Endothelial cell of umbilical vein (primary cell): ENCODE data around the gene RHEBL1. TPM values are rescaled to one million over a fixed set of nuclear protein-coding genes. Genes with fewer than 3 reads are reported as not detected.

Experiments used
- BruUV-seq: library from RNA; stranded (reverse); fragments of 400-500 nt; replicated peaks from 2 replicates; lab custom pipeline; 2021; lab: Mats Ljungman, UMichigan
- CTCF ChIA-PET: fragments of 300-600, 350-600 bp; sonication (Branson Sonifier 250); formaldehyde crosslinking; loops from one replicate; lab custom pipeline; 2021; ENCODE audit warnings: antibody characterized with exemption, inconsistent platforms; lab: Charles Lee
- POLR2A ChIA-PET: fragments of 300-600, 350-600 bp; sonication (Branson Sonifier 250); formaldehyde crosslinking; loops from one replicate; lab custom pipeline; 2021; ENCODE audit warnings: antibody characterized with exemption, inconsistent platforms; lab: Charles Lee
- DNase-seq: peaks from one replicate; pipeline ENCODE4 v3.0.0-alpha.2; 2011; ENCODE audit warnings: low read depth, low spot score
- FAIRE-seq: peaks from 2 replicates; lab custom pipeline; 2011; peaks lifted over from hg19 to GRCh38; lab: Jason Lieb, UNC
- H2AFZ ChIP-seq: 2 replicates; pipeline ENCODE4 v1.6.0; 2012; ENCODE audit warnings: low read depth, low read length, control low read depth, inconsistent platforms
- H3K27ac ChIP-seq: 2 replicates; pipeline ENCODE4 v1.5.1; 2011; ENCODE audit warnings: low read depth, mild to moderate bottlenecking, control low read depth, low read length, moderate library complexity; ENCODE audit not compliant: insufficient read depth
- H3K27me3 ChIP-seq, 2 experiments: 2 replicates each; pipeline versions ENCODE4 v1.6.0 to v1.6.1; 2011; ENCODE audit warnings: low read length in 2 of 2, mixed read lengths in 1 of 2; ENCODE audit not compliant: control insufficient read depth in 2 of 2, insufficient read depth in 2 of 2
- H3K36me3 ChIP-seq, 2 experiments: 2 replicates in 1 of 2; 3 replicates in 1 of 2; pipeline ENCODE4 v1.5.1; 2011; ENCODE audit warnings: low read length in 2 of 2, mild to moderate bottlenecking in 1 of 2, moderate library complexity in 1 of 2; ENCODE audit not compliant: control insufficient read depth in 2 of 2, insufficient read depth in 2 of 2; ENCODE audit errors: extremely low read depth in 1 of 2
- H3K4me1 ChIP-seq: 3 replicates; pipeline ENCODE4 v1.5.1; 2011; ENCODE audit warnings: mild to moderate bottlenecking, low read length; ENCODE audit not compliant: control insufficient read depth, insufficient read depth; ENCODE audit errors: extremely low read depth
- H3K4me2 ChIP-seq: 2 replicates; pipeline ENCODE4 v1.6.1; 2011; ENCODE audit warnings: low read length, control low read depth, mixed read lengths; ENCODE audit not compliant: insufficient read depth
- H3K4me3 ChIP-seq, 3 experiments: fragments of 200-600 bp in 1 of 3; sonication (generic), shearing (Covaris generic) in 1 of 3; replicated peaks in 1 of 3; 2 replicates each; pipeline ENCODE4 v1.5.1; 2011 to 2016; ENCODE audit warnings: control low read depth in 3 of 3, low read length in 3 of 3, mild to moderate bottlenecking in 2 of 3, inconsistent platforms in 1 of 3, low read depth in 1 of 3, moderate library complexity in 1 of 3; ENCODE audit not compliant: insufficient read depth in 1 of 3
- H3K79me2 ChIP-seq: 2 replicates; pipeline ENCODE4 v1.6.0; 2012; ENCODE audit warnings: low read length, inconsistent platforms; ENCODE audit not compliant: control insufficient read depth, insufficient read depth
- H3K9ac ChIP-seq: replicated peaks from 2 replicates; pipeline ENCODE3; 2011; ENCODE audit warnings: low read length, control low read depth; ENCODE audit not compliant: insufficient read depth; ENCODE audit errors: extremely low read depth
- H3K9me1 ChIP-seq: replicated peaks from 3 replicates; pipeline ENCODE4 v1.6.0; 2011; ENCODE audit warnings: mild to moderate bottlenecking, low read length; ENCODE audit not compliant: control insufficient read depth, insufficient read depth; ENCODE audit errors: extremely low read depth
- H3K9me3 ChIP-seq: replicated peaks from 2 replicates; pipeline ENCODE4 v1.5.1; 2012; ENCODE audit warnings: low read length, inconsistent platforms; ENCODE audit not compliant: control insufficient read depth, insufficient read depth
- H4K20me1 ChIP-seq: replicated peaks from 2 replicates; pipeline ENCODE3; 2011; ENCODE audit warnings: mild to moderate bottlenecking, low read length; ENCODE audit not compliant: control insufficient read depth, insufficient read depth; ENCODE audit errors: extremely low read depth
- CTCF ChIP-seq, 2 donors: IDR thresholded peaks; 1 replicate in 1 of 2; 2 replicates in 1 of 2; pipeline ENCODE4 v1.5.1; 2011; ENCODE audit warnings: low read length in 2 of 2, mild to moderate bottlenecking in 2 of 2, moderate library complexity in 2 of 2, control low read depth in 1 of 2, inconsistent platforms in 1 of 2, low read depth in 1 of 2; ENCODE audit not compliant: insufficient read depth in 1 of 2; ENCODE audit errors: extremely low read depth in 1 of 2
- EZH2 ChIP-seq: IDR thresholded peaks from 2 replicates; pipeline ENCODE4 v1.6.1; 2012; ENCODE audit warnings: borderline replicate concordance, low read depth, mild to moderate bottlenecking, moderate library complexity, low read length, inconsistent platforms; ENCODE audit not compliant: severe bottlenecking
- FOS ChIP-seq: IDR thresholded peaks from 2 replicates; pipeline ENCODE4 v1.6.1; 2011; ENCODE audit warnings: mild to moderate bottlenecking, low read length, moderate library complexity, borderline replicate concordance; ENCODE audit not compliant: insufficient read depth
- GATA2 ChIP-seq: IDR thresholded peaks from 2 replicates; pipeline ENCODE4 v1.7.0; 2011; ENCODE audit warnings: low read depth, mild to moderate bottlenecking, moderate library complexity, mixed read lengths, low read length; ENCODE audit not compliant: insufficient read length, insufficient read depth
- JUN ChIP-seq: IDR thresholded peaks from 2 replicates; pipeline ENCODE4 v1.6.1; 2011; ENCODE audit warnings: borderline replicate concordance, low read depth; ENCODE audit not compliant: insufficient read length, insufficient read depth
- MAX ChIP-seq: IDR thresholded peaks from 2 replicates; pipeline ENCODE4 v1.6.1; 2011; ENCODE audit not compliant: insufficient read depth, insufficient read length
- MYC ChIP-seq: IDR thresholded peaks from one replicate; pipeline ENCODE4 v1.6.1; 2011; ENCODE audit warnings: mild to moderate bottlenecking, low read depth, low read length
- POLR2A ChIP-seq: IDR thresholded peaks from 2 replicates; pipeline ENCODE4 v1.6.1; 2012; ENCODE audit warnings: low read depth, mild to moderate bottlenecking, control low read depth, low read length
- POLR2AphosphoS5 ChIP-seq: IDR thresholded peaks from 2 replicates; pipeline ENCODE4 v1.6.1; 2012; ENCODE audit warnings: low read depth, mild to moderate bottlenecking, control low read depth, low read length, moderate library complexity; ENCODE audit not compliant: insufficient read depth
- dilution Hi-C: fragments of 300-500 bp; cut with MboI; formaldehyde crosslinking; loops from one replicate; pipeline ENCODE4 v1.15.0; 2019; ENCODE audit warnings: low sequenced_read_pairs; ENCODE audit not compliant: extremely low pct_ligation_motif_present
- intact Hi-C: fragments of 100-400 bp; cut with micrococcal nuclease; formaldehyde crosslinking; loops from one replicate; pipeline ENCODE4 v1.10.0; 2022
- polyA plus RNA-seq, 4 experiments: library from polyadenylated mRNA; depleted of rRNA in 3 of 4; stranded (reverse) in 3 of 4; unstranded in 1 of 4; fragments of >200 nt; gene quantifications; 2 replicates each; pipeline versions ENCODE4 v1.2.1 to v1.2.3, GENCODE V29; 2011 to 2012; ENCODE audit warnings: missing spikeins in 1 of 4
- total RNA-seq: library from RNA; stranded (reverse); gene quantifications from 2 replicates; pipeline ENCODE4 v1.2.3, GENCODE V29; 2021

RHEBL1 gene
- total and polyA plus RNA-seq, 2 donors (not counting 3 experiments of a cell fraction or from before 2014, with no cell fraction given), result 2.6 to 2.7 TPM

- BruUV-seq, result TSS peak; percentile 19
- dilution Hi-C loops, result no loop called here
- H3K9me3 ChIP-seq, result no peaks in the 10 kb centered on the region
- peak overlapping the region; percentile 36 to 92 (median 68) for H3K4me3 ChIP-seq
- FAIRE-seq (peak; percentile 63), DNase-seq (peak; percentile 37)
- peaks cover 28% of the 10 kb centered on the region for H3K4me1 ChIP-seq
- no peaks in the 10 kb centered on the region for H3K9me1 ChIP-seq
- peaks cover 26% of the 10 kb centered on the region for H3K79me2 ChIP-seq
- H3K4me2 ChIP-seq, result peak overlapping the region; percentile 79
- intact Hi-C loops, result loop anchor here (1.0 to 2.0 kb wide), 2 partner anchors 16 to 21 kb away; partner anchors contain the start of genes DHH and TUBA1B
- POLR2A ChIA-PET, result interaction anchor here (0.8 to 5.2 kb wide), 5 partner anchors 8 to 50 kb away, joined by 3 to 27 read pairs (median 7); partner anchors contain the start of genes DHH, KMT2D and TUBA1B
- H3K27ac ChIP-seq, result peak overlapping the region; percentile 36
- TF ChIP-seq JUN (no peak), GATA2 (no peak), EZH2 (no peak), POLR2AphosphoS5 (no peak), POLR2A (no peak), MYC (no peak), FOS (no peak), CTCF (IDR thresholded peaks at IDR 0.05; ENCODE audit: extremely low read depth in 1 of 2, insufficient read depth in 1 of 2, low read depth in 1 of 2, low read length in 2 of 2) (no peak), MAX (no peak)
- H3K9ac ChIP-seq, result peak overlapping the region; percentile 67
- no peaks in the 10 kb centered on the region for H4K20me1 ChIP-seq
- CTCF ChIA-PET, result interaction anchor here (1.0 to 5.7 kb wide), 17 partner anchors 8 to 132 kb away, joined by 3 to 56 read pairs (median 9); partner anchors contain the start of genes DHH and TUBA1B
- peak overlapping the region; percentile 37 for H2AFZ ChIP-seq
- H3K36me3 ChIP-seq, result peaks cover 0 to 14% of the 10 kb centered on the region in 2 experiments
- no peaks in the 10 kb centered on the region for H3K27me3 ChIP-seq
Measured at GRCh38 chr12:49109641-49110463, 40.1 kb upstream of the RHEBL1 start.
